ENCODE data around the gene UTP11.

UTP11 gene

GRCh38 chr1:38039331-38040088 is 27.0 kb downstream of the UTP11 start:
- no peak for DNase-seq (ENCODE audit: low spot score)
- in situ Hi-C loops (cut with MboI; ENCODE audit: low pct_unique_long_range_greater_than_20kb, low sequenced_read_pairs, unreplicated experiment), result loop anchor here (25.0 kb wide), 1 partner anchor 798 kb away; no protein-coding TSS in a partner anchor
- TF ChIP-seq, protein P1, sequence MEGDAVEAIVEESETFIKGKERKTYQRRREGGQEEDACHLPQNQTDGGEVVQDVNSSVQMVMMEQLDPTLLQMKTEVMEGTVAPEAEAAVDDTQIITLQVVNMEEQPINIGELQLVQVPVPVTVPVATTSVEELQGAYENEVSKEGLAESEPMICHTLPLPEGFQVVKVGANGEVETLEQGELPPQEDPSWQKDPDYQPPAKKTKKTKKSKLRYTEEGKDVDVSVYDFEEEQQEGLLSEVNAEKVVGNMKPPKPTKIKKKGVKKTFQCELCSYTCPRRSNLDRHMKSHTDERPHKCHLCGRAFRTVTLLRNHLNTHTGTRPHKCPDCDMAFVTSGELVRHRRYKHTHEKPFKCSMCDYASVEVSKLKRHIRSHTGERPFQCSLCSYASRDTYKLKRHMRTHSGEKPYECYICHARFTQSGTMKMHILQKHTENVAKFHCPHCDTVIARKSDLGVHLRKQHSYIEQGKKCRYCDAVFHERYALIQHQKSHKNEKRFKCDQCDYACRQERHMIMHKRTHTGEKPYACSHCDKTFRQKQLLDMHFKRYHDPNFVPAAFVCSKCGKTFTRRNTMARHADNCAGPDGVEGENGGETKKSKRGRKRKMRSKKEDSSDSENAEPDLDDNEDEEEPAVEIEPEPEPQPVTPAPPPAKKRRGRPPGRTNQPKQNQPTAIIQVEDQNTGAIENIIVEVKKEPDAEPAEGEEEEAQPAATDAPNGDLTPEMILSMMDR (IDR thresholded peaks at IDR 0.05; ENCODE audit: extremely low read depth, insufficient read depth, missing control alignments), result no peak

DNA sequence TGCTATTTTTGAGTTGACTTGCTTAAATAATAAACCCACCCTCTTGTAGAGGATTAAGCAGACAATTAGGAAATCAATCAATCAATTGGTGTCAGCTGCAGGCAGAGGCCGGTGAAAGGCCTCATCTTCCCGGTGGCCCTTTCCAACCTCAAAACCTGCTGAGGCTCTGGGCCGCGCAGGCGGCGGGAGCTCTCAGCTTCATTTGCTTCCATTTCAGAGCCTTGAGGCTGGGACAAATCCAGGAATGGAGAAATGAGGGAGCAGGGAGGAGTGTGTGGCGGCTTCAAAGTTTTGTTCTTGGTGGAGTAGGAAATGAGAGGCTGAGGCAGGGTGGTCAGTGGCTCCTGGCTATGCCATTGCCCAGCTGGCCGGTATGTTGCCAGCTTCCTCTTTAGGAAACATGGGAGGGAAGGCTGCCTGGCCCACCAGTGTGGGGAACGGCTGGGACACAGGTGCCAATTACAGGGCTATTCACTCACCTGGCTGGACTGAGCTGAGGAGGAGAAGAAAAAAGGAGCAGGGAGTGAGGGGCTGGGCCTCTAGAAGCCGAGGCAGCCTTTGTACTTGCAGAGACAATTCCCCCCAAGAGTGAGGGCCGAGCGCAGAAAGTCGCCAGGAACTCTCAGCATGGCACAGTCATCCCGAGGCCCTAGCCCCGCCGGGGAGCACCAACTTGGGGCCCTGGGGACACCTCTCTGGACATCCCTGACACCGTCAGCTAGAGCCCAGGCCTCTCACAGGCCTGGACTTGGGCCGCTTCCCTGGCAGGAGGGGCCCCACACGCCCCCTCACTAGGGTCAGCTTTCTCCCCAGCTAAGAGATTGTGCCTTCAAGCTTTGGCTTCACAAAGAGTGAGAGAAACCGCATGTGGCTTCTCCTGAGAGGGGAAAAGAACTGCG is 29.7 kb downstream of the UTP11 start:
- no peak for DNase-seq (ENCODE audit: low spot score)
- TF ChIP-seq, protein P1 (IDR thresholded peaks at IDR 0.05; ENCODE audit: extremely low read depth, insufficient read depth, missing control alignments), result no peak
- in situ Hi-C loops (cut with MboI; ENCODE audit: low pct_unique_long_range_greater_than_20kb, low sequenced_read_pairs, unreplicated experiment), result loop anchor here (25.0 kb wide), 1 partner anchor 795 kb away; no protein-coding TSS in a partner anchor

GRCh38 chr1:38043036-38043747 is 30.7 kb downstream of the UTP11 start:
- TF ChIP-seq, protein P1 (IDR thresholded peaks at IDR 0.05; ENCODE audit: extremely low read depth, insufficient read depth, missing control alignments), result no peak
- DNase-seq (ENCODE audit: low spot score), result no peak
- in situ Hi-C loops (cut with MboI; ENCODE audit: low pct_unique_long_range_greater_than_20kb, low sequenced_read_pairs, unreplicated experiment), result loop anchor here (25.0 kb wide), 1 partner anchor 794 kb away; no protein-coding TSS in a partner anchor

DNA sequence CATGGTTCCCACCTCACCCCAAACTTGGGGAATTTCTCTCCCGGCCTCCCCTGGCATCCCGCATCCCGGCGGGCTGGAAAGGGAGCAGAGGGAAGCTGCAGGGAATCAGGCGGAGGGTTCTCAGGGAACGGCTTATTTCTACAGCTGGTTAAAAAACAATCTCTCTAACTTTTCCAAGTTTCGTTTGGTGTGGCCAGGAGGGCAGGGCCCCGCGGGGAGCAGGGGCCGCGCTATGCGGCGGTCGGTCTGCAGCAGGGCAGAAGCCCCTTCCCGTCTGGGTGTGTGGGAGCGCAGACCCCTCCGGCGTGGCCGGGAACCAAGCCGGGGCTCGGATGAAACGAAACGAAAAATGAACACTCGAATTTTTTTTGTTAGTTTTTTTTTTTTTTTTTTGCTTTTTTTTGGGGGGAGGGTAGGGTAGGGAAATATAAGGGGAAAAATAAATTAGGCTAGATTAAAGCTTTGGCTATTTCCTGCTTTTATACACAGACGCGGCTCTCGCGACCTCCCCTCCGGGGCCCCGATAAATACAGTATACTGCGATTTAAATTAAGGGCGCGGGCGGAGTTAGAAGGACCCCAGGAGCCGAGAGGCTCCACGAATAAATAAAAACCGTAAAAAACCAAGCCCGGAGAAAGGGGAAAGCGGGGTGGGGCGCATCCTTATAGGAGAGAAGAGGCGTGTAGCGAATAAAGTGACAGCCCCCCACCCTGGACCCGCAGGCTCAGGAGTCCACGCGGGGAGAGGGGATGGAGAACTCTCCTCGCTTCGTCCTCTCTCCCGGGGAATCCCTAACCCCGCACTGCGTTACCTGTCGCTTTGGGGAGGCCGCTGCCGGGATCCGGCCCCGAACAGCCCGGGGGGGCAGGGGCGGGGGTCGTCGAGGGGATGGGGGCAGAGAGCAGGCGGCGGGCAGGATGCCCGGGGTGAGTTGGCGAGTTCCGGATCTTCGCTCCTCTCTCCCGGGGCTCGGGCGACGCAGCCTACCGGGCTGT is 32.0 kb downstream of the UTP11 start:
- in situ Hi-C loops (cut with MboI; ENCODE audit: low pct_unique_long_range_greater_than_20kb, low sequenced_read_pairs, unreplicated experiment), result loop anchor here (25.0 kb wide), 1 partner anchor 793 kb away; no protein-coding TSS in a partner anchor
- DNase-seq (ENCODE audit: low spot score), result no peak
- TF ChIP-seq, protein P1 (IDR thresholded peaks at IDR 0.05; ENCODE audit: extremely low read depth, insufficient read depth, missing control alignments), result no peak

DNA sequence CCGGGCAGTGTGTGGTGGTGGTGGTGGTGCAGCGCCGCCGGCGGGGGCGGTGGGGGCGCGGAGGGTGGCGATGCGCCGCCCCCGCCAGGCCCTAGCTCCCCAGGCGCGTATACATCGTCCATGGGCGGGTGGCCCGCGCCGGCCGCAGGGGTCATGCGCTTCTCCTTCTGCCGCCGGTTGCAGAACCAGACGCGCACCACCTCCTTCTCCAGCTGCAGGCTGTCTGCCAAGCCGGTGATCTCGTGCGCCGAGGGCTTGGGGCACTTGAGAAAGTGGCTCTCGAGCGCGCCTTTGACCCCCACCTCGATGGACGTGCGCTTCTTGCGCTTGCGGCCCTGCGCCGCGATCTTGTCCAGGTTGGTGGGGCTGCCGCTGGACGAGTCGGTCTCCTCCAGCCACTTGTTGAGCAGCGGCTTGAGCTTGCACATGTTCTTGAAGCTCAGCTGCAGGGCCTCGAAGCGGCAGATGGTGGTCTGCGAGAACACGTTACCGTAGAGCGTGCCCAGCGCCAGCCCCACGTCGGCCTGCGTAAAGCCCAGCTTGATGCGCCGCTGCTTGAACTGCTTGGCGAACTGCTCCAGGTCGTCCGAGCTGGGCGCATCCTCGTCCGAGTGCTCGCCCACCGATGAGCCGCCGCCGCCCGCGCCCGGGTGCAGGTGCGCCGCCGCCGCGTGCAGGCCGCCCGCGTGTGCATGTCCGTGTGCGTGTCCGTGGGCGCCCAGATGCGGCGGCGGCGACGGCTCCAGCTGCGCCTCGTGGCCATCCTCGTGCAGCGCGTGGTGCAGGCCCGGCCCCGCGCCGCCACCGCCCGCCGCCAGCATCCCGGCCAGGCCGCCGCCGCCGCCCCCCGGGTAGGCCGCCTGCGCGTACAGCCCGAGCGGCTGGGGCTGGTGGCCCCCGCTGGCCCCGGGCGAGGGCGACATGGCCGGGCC is 33.1 kb downstream of the UTP11 start:
- TF ChIP-seq, protein P1 (IDR thresholded peaks at IDR 0.05; ENCODE audit: extremely low read depth, insufficient read depth, missing control alignments), result no peak
- no peak for DNase-seq (ENCODE audit: low spot score)
- in situ Hi-C loops (cut with MboI; ENCODE audit: low pct_unique_long_range_greater_than_20kb, low sequenced_read_pairs, unreplicated experiment), result loop anchor here (25.0 kb wide), 1 partner anchor 792 kb away; no protein-coding TSS in a partner anchor

All from GM13977 (cell line).